Transverse colon (tissue), 4 donors: ENCODE measurements around the gene RHOU. TPM values are rescaled to one million over a fixed set of nuclear protein-coding genes. Genes with fewer than 3 reads are reported as not detected.

Source experiments
- DNase-seq: peaks from one replicate; pipeline ENCODE4 v3.0.0-alpha.2; 2019
- H3K27ac ChIP-seq, 4 donors: fragments of 200-600 bp; sonication (generic); 2 replicates each; pipeline ENCODE4 v1.5.1; 2016 to 2018; ENCODE audit warnings: inconsistent platforms in 4 of 4
- H3K27me3 ChIP-seq: fragments of 200-600 bp; sonication (generic); 2 replicates; pipeline ENCODE4 v1.5.1; 2017; ENCODE audit warnings: inconsistent platforms
- H3K36me3 ChIP-seq, 4 donors: fragments of 200-600 bp; sonication (generic); 2 replicates each; pipeline ENCODE4 v1.5.1; 2017 to 2019; ENCODE audit warnings: inconsistent platforms in 4 of 4
- H3K4me1 ChIP-seq, 4 donors: fragments of 200-600 bp; sonication (generic); 2 replicates each; pipeline ENCODE4 v1.5.1; 2017 to 2020; ENCODE audit warnings: inconsistent platforms in 4 of 4
- H3K4me3 ChIP-seq, 4 donors: fragments of 200-600 bp; sonication (generic); 1 replicate in 1 of 4; 2 replicates in 3 of 4; pipeline versions ENCODE4 v1.5.1 to v1.6.1; 2017 to 2019; ENCODE audit warnings: inconsistent platforms in 4 of 4
- H3K9me3 ChIP-seq, 2 donors: fragments of 200-600 bp; sonication (generic); 2 replicates each; pipeline ENCODE4 v1.5.1; 2017 to 2019; ENCODE audit warnings: inconsistent platforms in 2 of 2
- EP300 ChIP-seq: sonication (generic); formaldehyde crosslinking; IDR thresholded peaks from one replicate; pipeline ENCODE4 v1.6.1; 2017; ENCODE audit warnings: antibody characterized with exemption, low read depth
- POLR2A ChIP-seq: fragments of 450-650 bp; IDR thresholded peaks from one replicate; pipeline ENCODE4 v1.6.1; 2016; ENCODE audit warnings: antibody characterized with exemption, mild to moderate bottlenecking, moderate library complexity
- POLR2AphosphoS5 ChIP-seq, 3 donors: sonication (generic); formaldehyde crosslinking; IDR thresholded peaks; one replicate each; pipeline ENCODE4 v1.6.1; 2016; ENCODE audit warnings: antibody characterized with exemption in 3 of 3
- WGBS, 2 donors: methylation state at CpG; one replicate each; pipeline ENCODE4 v1.1.5; 2018; ENCODE audit warnings: low coverage in 1 of 2; 5-methylcytosine and 5-hydroxymethylcytosine counted together
- in situ Hi-C, 4 donors: fragments of 200-750 bp; cut with MboI; loops; one replicate each; pipeline versions ENCODE4 v1.15.0 to v1.15.1; 2017; ENCODE audit warnings: low sequenced_read_pairs in 3 of 4, low pct_ligation_motif_present in 1 of 4, low pct_unique_long_range_greater_than_20kb in 1 of 4
- intact Hi-C: fragments of 100-400 bp; cut with DNase I; formaldehyde crosslinking; loops from one replicate; pipeline ENCODE4 v1.15.1; 2023; ENCODE audit warnings: low total_unique reads
- total RNA-seq, 4 donors: library from RNA; depleted of rRNA; stranded (reverse); fragments of >200 nt; gene quantifications; one replicate each; pipeline ENCODE4 v1.1.0, GENCODE V29; 2016
- TF ChIP-seq, protein P1 (sequence below), 5 experiments: fragments of 200-600 bp in 3 of 5; fragments of 450-650 bp in 2 of 5; sonication (generic) in 3 of 5; IDR thresholded peaks; 1 replicate in 2 of 5; 2 replicates in 3 of 5; pipeline ENCODE4 v1.5.1; 2016 to 2017; ENCODE audit warnings: antibody characterized with exemption in 5 of 5, inconsistent platforms in 3 of 5, mild to moderate bottlenecking in 2 of 5, moderate library complexity in 1 of 5

The RHOU gene
- total RNA-seq, 4 donors from 2014 or later, result 32.0 to 62.5 (median 38.4) TPM

- peaks cover 0 to 2% (median 0%) of the 10 kb centered on the region in 4 donors for H3K4me1 ChIP-seq
- H3K9me3 ChIP-seq, result no peaks in the 10 kb centered on the region
- no peak overlapping the region for H3K27ac ChIP-seq
- no peak overlapping the region for H3K4me3 ChIP-seq
- intact Hi-C loops, result no loop called here
- peaks cover 0 to 15% (median 4%) of the 10 kb centered on the region in 4 donors for H3K36me3 ChIP-seq
- TF ChIP-seq POLR2A (no peak), POLR2AphosphoS5 (IDR thresholded peaks at IDR 0.05) (no peak), EP300 (no peak)
- TF ChIP-seq, protein P1, sequence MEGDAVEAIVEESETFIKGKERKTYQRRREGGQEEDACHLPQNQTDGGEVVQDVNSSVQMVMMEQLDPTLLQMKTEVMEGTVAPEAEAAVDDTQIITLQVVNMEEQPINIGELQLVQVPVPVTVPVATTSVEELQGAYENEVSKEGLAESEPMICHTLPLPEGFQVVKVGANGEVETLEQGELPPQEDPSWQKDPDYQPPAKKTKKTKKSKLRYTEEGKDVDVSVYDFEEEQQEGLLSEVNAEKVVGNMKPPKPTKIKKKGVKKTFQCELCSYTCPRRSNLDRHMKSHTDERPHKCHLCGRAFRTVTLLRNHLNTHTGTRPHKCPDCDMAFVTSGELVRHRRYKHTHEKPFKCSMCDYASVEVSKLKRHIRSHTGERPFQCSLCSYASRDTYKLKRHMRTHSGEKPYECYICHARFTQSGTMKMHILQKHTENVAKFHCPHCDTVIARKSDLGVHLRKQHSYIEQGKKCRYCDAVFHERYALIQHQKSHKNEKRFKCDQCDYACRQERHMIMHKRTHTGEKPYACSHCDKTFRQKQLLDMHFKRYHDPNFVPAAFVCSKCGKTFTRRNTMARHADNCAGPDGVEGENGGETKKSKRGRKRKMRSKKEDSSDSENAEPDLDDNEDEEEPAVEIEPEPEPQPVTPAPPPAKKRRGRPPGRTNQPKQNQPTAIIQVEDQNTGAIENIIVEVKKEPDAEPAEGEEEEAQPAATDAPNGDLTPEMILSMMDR (IDR thresholded peaks at IDR 0.05), result no peak
- H3K27me3 ChIP-seq, result no peaks in the 10 kb centered on the region
- in situ Hi-C loops, result no loop called here
- no peak for DNase-seq
- WGBS, 2 donors, result 90 to 91% methylated on average over 4 of the region's 4 CpGs
Measured at GRCh38 chr1:228745497-228745896, 10.2 kb downstream of the RHOU start.

DNA sequence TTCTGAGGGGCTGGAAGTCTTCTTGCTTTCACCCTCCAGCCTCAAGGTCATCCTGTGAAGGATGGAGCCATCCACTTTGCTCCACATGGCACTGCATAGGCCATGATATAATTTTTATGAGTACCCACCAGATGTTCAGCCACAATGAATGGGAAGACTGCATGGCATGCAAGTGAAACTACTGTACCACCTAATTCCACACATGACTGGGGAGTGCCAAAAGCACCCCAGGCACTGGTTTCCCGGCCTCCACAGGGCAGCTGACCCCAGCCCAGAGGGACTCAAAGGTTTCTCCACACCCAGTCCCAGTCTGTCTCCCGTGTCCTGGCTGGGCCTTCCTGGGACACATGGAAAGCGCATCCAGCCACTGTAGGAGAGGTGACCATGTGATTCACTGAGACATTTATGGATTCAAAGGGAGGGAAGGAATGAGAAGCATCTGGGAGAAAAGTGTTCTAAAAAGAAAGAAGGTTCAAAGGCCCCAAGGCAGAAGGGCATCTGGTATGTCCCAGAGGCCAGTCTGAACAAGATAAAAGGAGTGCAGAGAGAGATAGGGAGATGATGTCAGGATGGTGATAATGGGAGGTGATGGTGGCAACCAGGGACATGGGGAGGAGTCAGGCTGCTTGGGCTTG, 12.1 kb downstream of the RHOU start:
- 83% methylated on average over 3 of the region's 3 CpGs; no CpG with 5 or more reads in 1 of the 2 donors for WGBS, 2 donors
- intact Hi-C loops, result no loop called here
- no peaks in the 10 kb centered on the region for H3K27me3 ChIP-seq

DNA sequence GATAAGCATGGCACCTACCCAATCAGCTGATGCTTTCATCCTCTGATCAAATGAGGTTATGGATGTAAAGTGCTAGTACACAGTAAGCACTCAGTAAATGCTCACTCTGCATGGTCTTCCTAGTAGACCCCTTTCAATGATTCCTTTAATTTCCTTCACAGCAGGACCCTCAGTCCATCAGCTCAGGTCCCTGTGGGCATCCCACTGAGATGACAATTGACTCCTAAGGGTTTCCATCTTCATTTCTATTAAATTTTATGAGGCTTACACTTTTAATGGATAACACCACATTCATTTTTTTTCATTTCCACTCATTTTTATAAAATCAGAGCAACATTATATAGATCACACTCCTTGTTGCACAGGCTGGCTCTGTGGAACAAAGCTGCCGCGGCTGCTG, 12.8 kb downstream of the RHOU start:
- Histone ChIP-seq H3K9me3 (no peaks in the 10 kb centered on the region), H3K36me3 (peaks cover 0 to 15% (median 4%) of the 10 kb centered on the region in 4 donors), H3K4me3 (no peak overlapping the region), H3K27ac (no peak overlapping the region), H3K4me1 (no peaks in the 10 kb centered on the region), H3K27me3 (no peaks in the 10 kb centered on the region)
- TF ChIP-seq, protein P1 (IDR thresholded peaks at IDR 0.05), result no peak
- TF ChIP-seq POLR2AphosphoS5 (IDR thresholded peaks at IDR 0.05) (no peak), POLR2A (no peak), EP300 (no peak)
- no peak for DNase-seq
- in situ Hi-C loops (no loop called here), intact Hi-C loops (no loop called here)
- whole genome bisulfite sequencing, 2 donors, result 96% methylated on average over 2 of the region's 2 CpGs; no CpG with 5 or more reads in 1 of the 2 donors

More for the DNA sequence above, 12.1 kb downstream of the RHOU start:
- Histone ChIP-seq H3K27ac (no peak overlapping the region), H3K4me3 (no peak overlapping the region), H3K4me1 (no peaks in the 10 kb centered on the region), H3K9me3 (no peaks in the 10 kb centered on the region), H3K36me3 (peaks cover 0 to 15% (median 4%) of the 10 kb centered on the region in 4 donors)
- TF ChIP-seq EP300 (no peak), POLR2A (no peak), POLR2AphosphoS5 (IDR thresholded peaks at IDR 0.05) (no peak)
- TF ChIP-seq, protein P1 (IDR thresholded peaks at IDR 0.05), result no peak
- DNase-seq, result no peak
- in situ Hi-C loops, result no loop called here

DNA sequence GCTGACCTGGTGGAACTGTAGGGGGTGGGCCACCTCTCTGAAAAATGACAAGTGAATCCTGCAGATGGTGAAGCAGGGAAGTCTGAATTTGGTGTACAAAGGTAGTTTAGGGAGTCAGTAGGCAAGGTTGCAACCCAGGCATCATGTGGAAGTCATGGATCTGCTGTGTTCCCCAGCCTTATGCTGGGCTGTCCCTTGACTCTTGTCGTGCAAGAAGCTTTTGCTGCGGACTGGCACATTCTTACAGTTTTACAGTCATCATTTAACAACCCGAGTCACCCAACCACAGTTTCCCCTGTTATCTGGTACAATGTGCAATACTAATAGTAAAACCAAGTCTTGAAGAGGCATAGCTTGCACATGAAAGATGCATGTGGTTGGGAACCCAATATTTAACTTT, 13.2 kb downstream of the RHOU start:
- in situ Hi-C loops, result no loop called here
- WGBS, 2 donors, result 64% methylated on average over 3 of the region's 3 CpGs; no CpG with 5 or more reads in 1 of the 2 donors
- H3K4me3 ChIP-seq, result no peak overlapping the region
- TF ChIP-seq, protein P1 (IDR thresholded peaks at IDR 0.05), result no peak
- H3K27me3 ChIP-seq, result no peaks in the 10 kb centered on the region
- peaks cover 0 to 13% (median 3%) of the 10 kb centered on the region in 4 donors for H3K36me3 ChIP-seq
- intact Hi-C loops, result no loop called here
- no peaks in the 10 kb centered on the region for H3K9me3 ChIP-seq
- no peaks in the 10 kb centered on the region for H3K4me1 ChIP-seq
- H3K27ac ChIP-seq, result no peak overlapping the region
- no peak for DNase-seq
